ENCODE results near the gene TPT1.

TPT1 gene

GRCh38 chr13:45370922-45371406 is 30.0 kb upstream of the TPT1 start:
- H3K9me2 ChIP-seq (replicated peaks; ENCODE audit: control insufficient read depth, low read length) = no peaks in the 10 kb centered on the region
- H3K79me2 ChIP-seq (ENCODE audit: control insufficient read depth, low read length) = no peaks in the 10 kb centered on the region
- no peak overlapping the region for H3K4me2 ChIP-seq (ENCODE audit: low read length)
- no peaks in the 10 kb centered on the region for H3K27me3 ChIP-seq (ENCODE audit: control insufficient read depth, low read length)
- H3K4me3 ChIP-seq (ENCODE audit: low read length) = no peak overlapping the region
- H3F3A ChIP-seq (ENCODE audit: control insufficient read depth, insufficient read depth) = no peaks in the 10 kb centered on the region
- H3K36me3 ChIP-seq (ENCODE audit: control insufficient read depth, low read length) = no peaks in the 10 kb centered on the region
- no peak overlapping the region for H3K27ac ChIP-seq (ENCODE audit: low read depth, low read length)
- TF ChIP-seq EZH2phosphoT487 (IDR thresholded peaks at IDR 0.05; ENCODE audit: borderline replicate concordance, low read length) (no peak), CTCF (IDR thresholded peaks at IDR 0.05; ENCODE audit: low read depth, low read length, poor library complexity, severe bottlenecking) (peak; percentile 96)
- H3K9me3 ChIP-seq (ENCODE audit: control insufficient read depth, insufficient read depth, low read length) = no peaks in the 10 kb centered on the region
- H3K4me1 ChIP-seq (ENCODE audit: control insufficient read depth, low read length) = peaks cover 11% of the 10 kb centered on the region
- no peaks in the 10 kb centered on the region for H4K20me1 ChIP-seq (ENCODE audit: control insufficient read depth, insufficient read depth, low read depth, low read length)

GRCh38 chr13:45369116-45369515 is 28.1 kb upstream of the TPT1 start:
- Histone ChIP-seq H3K27me3 (ENCODE audit: control insufficient read depth, low read length) (no peaks in the 10 kb centered on the region), H3K9me3 (ENCODE audit: control insufficient read depth, insufficient read depth, low read length) (no peaks in the 10 kb centered on the region), H3K4me3 (ENCODE audit: low read length) (no peak overlapping the region), H3K9me2 (replicated peaks; ENCODE audit: control insufficient read depth, low read length) (no peaks in the 10 kb centered on the region), H3K79me2 (ENCODE audit: control insufficient read depth, low read length) (no peaks in the 10 kb centered on the region), H4K20me1 (ENCODE audit: control insufficient read depth, insufficient read depth, low read depth, low read length) (no peaks in the 10 kb centered on the region), H3K4me2 (ENCODE audit: low read length) (no peak overlapping the region), H3F3A (ENCODE audit: control insufficient read depth, insufficient read depth) (no peaks in the 10 kb centered on the region), H3K27ac (ENCODE audit: low read depth, low read length) (no peak overlapping the region), H3K4me1 (ENCODE audit: control insufficient read depth, low read length) (peaks cover 11% of the 10 kb centered on the region), H3K36me3 (ENCODE audit: control insufficient read depth, low read length) (no peaks in the 10 kb centered on the region)
- TF ChIP-seq CTCF (IDR thresholded peaks at IDR 0.05; ENCODE audit: low read depth, low read length, poor library complexity, severe bottlenecking) (no peak), EZH2phosphoT487 (IDR thresholded peaks at IDR 0.05; ENCODE audit: borderline replicate concordance, low read length) (no peak)

- no peaks in the 10 kb centered on the region for H3K79me2 ChIP-seq (ENCODE audit: control insufficient read depth, low read length)
- H3F3A ChIP-seq (ENCODE audit: control insufficient read depth, insufficient read depth) = no peaks in the 10 kb centered on the region; the same call in 1 of the 2 replicates
- no peaks in the 10 kb centered on the region for H3K27me3 ChIP-seq (ENCODE audit: control insufficient read depth, low read length)
- H3K9me3 ChIP-seq (ENCODE audit: control insufficient read depth, insufficient read depth, low read length) = no peaks in the 10 kb centered on the region
- no peaks in the 10 kb centered on the region for H3K36me3 ChIP-seq (ENCODE audit: control insufficient read depth, low read length)
- TF ChIP-seq CTCF (IDR thresholded peaks at IDR 0.05; ENCODE audit: low read depth, low read length, poor library complexity, severe bottlenecking) = no peak
- TF ChIP-seq EZH2phosphoT487 (IDR thresholded peaks at IDR 0.05; ENCODE audit: borderline replicate concordance, low read length) = no peak
- no peak overlapping the region for H3K4me3 ChIP-seq (ENCODE audit: low read length)
- no peak overlapping the region for H3K4me2 ChIP-seq (ENCODE audit: low read length)
- no peak overlapping the region for H3K27ac ChIP-seq (ENCODE audit: low read depth, low read length)
- H4K20me1 ChIP-seq (ENCODE audit: control insufficient read depth, insufficient read depth, low read depth, low read length) = no peaks in the 10 kb centered on the region
- peaks cover 11% of the 10 kb centered on the region for H3K4me1 ChIP-seq (ENCODE audit: control insufficient read depth, low read length)
- H3K9me2 ChIP-seq (replicated peaks; ENCODE audit: control insufficient read depth, low read length) = no peaks in the 10 kb centered on the region
Measured at GRCh38 chr13:45368571-45368970, 27.6 kb upstream of the TPT1 start.

Measured in DOHH2 (cell line).